Pancreas (tissue), 10 donors: ENCODE measurements around the gene CUTA. TPM values are rescaled to one million over a fixed set of nuclear protein-coding genes. Genes with fewer than 3 reads are reported as not detected.
"Not testable (repeated sequence)": the region's sequence is repeated elsewhere in the genome, so short reads cannot be mapped to it uniquely, and the experiment has no call there.

ENCODE experiments used
- ATAC-seq, 4 donors: fragments of 200-7000 bp; cut with Tn5 transposase; one replicate each; pipeline versions ENCODE4 v1.8.0 to v1.9.1; 2020; ENCODE audit warnings: mild to moderate bottlenecking in 4 of 4, moderate library complexity in 4 of 4
- DNase-seq, 6 donors: peaks; one replicate each; pipeline ENCODE4 v3.0.0-alpha.2; 2020
- FAIRE-seq: peaks from 2 replicates; lab custom pipeline; 2012; peaks lifted over from hg19 to GRCh38; lab: Jason Lieb, UNC
- H3K27ac ChIP-seq, 4 donors: fragments of 200-600 bp; sonication (generic); 1 replicate in 3 of 4; 2 replicates in 1 of 4; pipeline versions ENCODE4 v1.5.0 to v1.8.0; 2020
- H3K27me3 ChIP-seq, 4 donors: fragments of 200-600 bp; one replicate each; pipeline ENCODE4 v1.8.0; 2021
- H3K36me3 ChIP-seq, 3 donors: fragments of 200-600 bp; sonication (generic) in 1 of 3; one replicate each; pipeline versions ENCODE4 v1.5.0 to v1.8.0; 2020 to 2021
- H3K4me1 ChIP-seq, 3 donors: fragments of 200-600 bp; one replicate each; pipeline ENCODE4 v1.8.0; 2021
- H3K4me3 ChIP-seq, 4 donors: fragments of 200-600 bp; sonication (generic) in 2 of 4; one replicate each; pipeline versions ENCODE4 v1.5.0 to v1.8.0; 2020 to 2021
- H3K9me3 ChIP-seq, 4 donors: fragments of 200-600 bp; one replicate each; pipeline ENCODE4 v1.8.0; 2021
- WGBS, 2 donors: extraction: QIAGEN DNeasy Blood & Tissue Kit; methylation state at CpG; one replicate each; pipeline ENCODE4 v1.1.7; 2013; 5-methylcytosine and 5-hydroxymethylcytosine counted together
- intact Hi-C, 3 donors: fragments of 100-400 bp; cut with DNase I; formaldehyde crosslinking; loops; one replicate each; pipeline versions ENCODE4 v1.11.1 to v1.14.2; 2022
- microRNA-seq, 2 donors: library from miRNA; unstranded; fragments of <30 nt; microRNA quantifications; one replicate each; pipeline versions ENCODE4 to v1.1.0, GENCODE V29; 2019 to 2020
- polyA plus RNA-seq, 2 donors: library from polyadenylated mRNA; stranded (reverse); fragments of 200-250 nt; gene quantifications; one replicate each; pipeline ENCODE4 v1.2.3, GENCODE V29; 2013
- total RNA-seq, 6 donors: library from RNA; stranded (reverse); fragmentation: NEBNext Ultra II Directional in 4 of 6; extraction: Animal tissue kit (Norgen Biotek cat#: 25700) in 4 of 6; gene quantifications; one replicate each; pipeline versions ENCODE4 v1.2.1 to v1.2.4, GENCODE V29; 2021 to 2023
- TF ChIP-seq, protein P1 (sequence below), 4 donors: fragments of 200-600 bp; sonication (generic) in 3 of 4; IDR thresholded peaks; one replicate each; pipeline versions ENCODE4 v1.5.0 to v1.8.0; 2021; ENCODE audit warnings: antibody characterized with exemption in 4 of 4
- donor health status: healthy with polysubstance abuse.
- donor health status: DM: no; HTN: no; CAD: no; lungs with moderate emphysema.
- donor health status: DM: no; HTN: no; CAD: no.
- donor health status: control.
- donor health status: control.
- donor health status: Bipolar disorder and iron deficiency.
- donor health status: DM: yes; HTN: yes; CAD: no.
- donor health status: DM: no; HTN: no; CAD: no.
- donor health status: DM: no; HTN: no; CAD: no.
- donor health status: DM: yes; HTN: yes; CAD: no.

CUTA gene
- total and polyA plus RNA-seq, 8 donors, result 65.0 to 204 (median 83.7) TPM

DNA sequence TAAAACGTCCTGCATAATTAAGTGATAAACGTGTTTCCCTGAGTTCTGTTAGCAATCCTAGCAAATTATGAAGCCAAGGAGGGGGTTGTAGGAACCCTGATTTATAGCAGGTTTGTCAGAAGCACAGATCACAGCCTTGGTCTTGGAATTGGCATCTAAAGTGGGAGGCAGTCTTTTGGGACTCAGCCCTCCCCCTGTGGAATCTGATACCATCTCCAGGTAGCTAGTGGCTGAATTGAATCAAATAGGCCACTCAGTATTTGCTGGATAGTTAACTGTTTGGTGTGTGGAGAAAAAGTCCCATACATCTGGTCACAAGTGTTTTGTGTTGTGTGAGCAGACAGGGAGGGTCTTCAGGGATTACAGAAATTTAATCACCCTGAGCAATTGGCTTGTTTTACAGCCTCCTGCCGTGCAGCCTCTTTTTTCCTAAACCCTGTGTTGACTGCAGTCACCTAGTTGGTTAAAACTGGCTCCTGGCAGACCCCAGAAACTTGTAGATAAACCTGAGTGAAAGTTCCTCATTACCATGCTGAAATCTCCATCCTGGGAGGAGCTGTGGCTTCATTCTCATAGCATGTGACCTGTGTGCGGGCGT, 45.3 kb downstream of the CUTA start:
- Histone ChIP-seq H3K27me3 (no peaks in the 10 kb centered on the region), H3K4me1 (peaks cover 0 to 7% (median 0%) of the 10 kb centered on the region in 3 donors), H3K9me3 (no peaks in the 10 kb centered on the region), H3K4me3 (no peak overlapping the region), H3K27ac (no peak overlapping the region), H3K36me3 (no peaks in the 10 kb centered on the region)
- intact Hi-C loops, result no loop called here
- FAIRE-seq, result no peak
- TF ChIP-seq, protein P1, sequence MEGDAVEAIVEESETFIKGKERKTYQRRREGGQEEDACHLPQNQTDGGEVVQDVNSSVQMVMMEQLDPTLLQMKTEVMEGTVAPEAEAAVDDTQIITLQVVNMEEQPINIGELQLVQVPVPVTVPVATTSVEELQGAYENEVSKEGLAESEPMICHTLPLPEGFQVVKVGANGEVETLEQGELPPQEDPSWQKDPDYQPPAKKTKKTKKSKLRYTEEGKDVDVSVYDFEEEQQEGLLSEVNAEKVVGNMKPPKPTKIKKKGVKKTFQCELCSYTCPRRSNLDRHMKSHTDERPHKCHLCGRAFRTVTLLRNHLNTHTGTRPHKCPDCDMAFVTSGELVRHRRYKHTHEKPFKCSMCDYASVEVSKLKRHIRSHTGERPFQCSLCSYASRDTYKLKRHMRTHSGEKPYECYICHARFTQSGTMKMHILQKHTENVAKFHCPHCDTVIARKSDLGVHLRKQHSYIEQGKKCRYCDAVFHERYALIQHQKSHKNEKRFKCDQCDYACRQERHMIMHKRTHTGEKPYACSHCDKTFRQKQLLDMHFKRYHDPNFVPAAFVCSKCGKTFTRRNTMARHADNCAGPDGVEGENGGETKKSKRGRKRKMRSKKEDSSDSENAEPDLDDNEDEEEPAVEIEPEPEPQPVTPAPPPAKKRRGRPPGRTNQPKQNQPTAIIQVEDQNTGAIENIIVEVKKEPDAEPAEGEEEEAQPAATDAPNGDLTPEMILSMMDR (IDR thresholded peaks at IDR 0.05), result no peak
- WGBS, 2 donors, result 40 to 49% methylated on average over 5 of the region's 5 CpGs
- ATAC-seq, result no peak
- no peak for DNase-seq

DNA sequence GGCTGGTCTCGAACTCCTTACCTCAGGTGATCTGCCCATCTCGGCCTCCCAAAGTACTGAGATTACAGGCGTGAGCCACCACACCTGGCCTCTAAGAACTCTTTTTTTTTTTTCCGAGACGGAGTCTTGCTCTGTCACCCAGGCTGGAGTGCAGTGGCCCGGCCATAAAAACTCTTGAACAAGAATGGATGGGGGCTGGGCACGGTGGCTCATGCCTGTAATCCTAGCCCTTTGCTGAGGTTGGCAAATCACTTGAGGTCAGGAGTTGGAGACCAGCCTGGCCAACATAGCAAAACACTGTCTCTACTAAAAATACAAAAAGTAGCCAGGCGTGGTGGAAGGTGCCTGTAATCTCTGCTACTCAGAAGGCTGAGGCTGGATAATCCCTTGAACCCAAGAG, 46.0 kb downstream of the CUTA start:
- FAIRE-seq, DNase-seq, intact Hi-C loops, H3K36me3 ChIP-seq, ATAC-seq, H3K9me3 ChIP-seq, H3K27me3 ChIP-seq, H3K4me1 ChIP-seq, H3K27ac ChIP-seq, H3K4me3 ChIP-seq: not testable (repeated sequence)
- 83 to 88% methylated on average over 8 of the region's 8 CpGs for WGBS, 2 donors

DNA sequence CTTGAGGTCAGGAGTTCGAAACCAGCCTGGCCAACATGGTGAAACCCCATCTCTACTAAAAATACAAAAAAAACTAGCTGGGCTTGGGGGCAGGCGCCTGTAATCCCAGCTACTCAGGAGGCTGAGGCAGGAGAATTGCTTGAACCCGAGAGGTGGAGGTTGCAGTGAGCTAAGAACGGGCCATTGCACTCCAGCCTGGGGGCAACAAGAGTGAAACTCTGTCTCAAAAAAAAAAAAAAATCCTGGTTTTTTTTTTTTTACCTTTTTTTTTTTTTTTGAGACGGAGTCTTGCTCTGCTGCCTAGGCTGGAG, 50.2 kb downstream of the CUTA start:
- H3K9me3 ChIP-seq, intact Hi-C loops, H3K4me3 ChIP-seq, FAIRE-seq, H3K27ac ChIP-seq, H3K36me3 ChIP-seq, H3K4me1 ChIP-seq, DNase-seq, ATAC-seq, H3K27me3 ChIP-seq: not testable (repeated sequence)
- 82 to 87% methylated on average over 5 of the region's 5 CpGs for WGBS, 2 donors

DNA sequence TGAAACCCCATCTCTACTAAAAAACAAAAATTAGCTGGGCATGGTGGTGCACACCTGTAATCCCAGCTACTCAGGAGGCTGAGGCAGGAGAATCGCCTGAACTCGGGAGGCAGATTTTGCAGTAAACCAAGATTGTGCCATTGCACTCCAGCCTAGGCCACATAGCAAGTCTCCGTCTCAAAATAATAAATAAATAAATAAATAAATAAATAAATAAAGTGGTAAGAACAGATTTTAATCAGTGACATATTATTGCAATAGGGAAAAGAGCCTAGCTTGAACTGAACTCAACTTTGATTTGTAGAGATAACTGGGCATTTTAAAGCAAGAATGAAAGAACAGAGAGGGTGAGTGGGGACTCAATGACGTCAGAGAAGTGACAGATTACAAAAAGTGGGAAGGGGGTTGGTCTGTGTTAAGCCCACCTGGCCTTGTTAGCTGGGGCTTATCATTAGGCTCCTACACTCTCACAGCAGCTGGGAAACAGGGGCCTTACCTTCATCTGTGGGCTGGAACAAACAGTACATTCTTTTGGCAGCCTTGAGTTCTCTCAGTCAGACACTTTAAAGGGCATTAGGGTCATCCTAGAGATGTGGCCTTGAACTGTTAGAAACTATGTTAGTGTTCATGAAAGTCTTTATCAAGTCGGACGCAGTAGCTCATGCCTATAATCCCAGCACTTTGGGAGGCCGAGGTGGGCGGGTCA, 50.7 kb downstream of the CUTA start:
- Histone ChIP-seq H3K27me3 (no peaks in the 10 kb centered on the region), H3K36me3 (no peaks in the 10 kb centered on the region), H3K9me3 (no peaks in the 10 kb centered on the region), H3K27ac (no peak overlapping the region), H3K4me1 (no peaks in the 10 kb centered on the region), H3K4me3 (no peak overlapping the region)
- intact Hi-C loops, result no loop called here
- TF ChIP-seq, protein P1 (IDR thresholded peaks at IDR 0.05), result no peak
- no peak for ATAC-seq
- FAIRE-seq, result no peak
- DNase-seq, result no peak
- 69 to 72% methylated on average over 8 of the region's 8 CpGs for WGBS, 2 donors

Small RNAs within 50 kb of the gene (microRNA-seq; reads per million reads assigned to microRNA genes)
- 0 reads per million in 2 donors for gene MIR5004

Other genes with a start within 250 kb of the CUTA start
- gene COL11A2, start 225.6 kb downstream of the CUTA start, total RNA-seq, result under 1 TPM; 0.15 to 0.75 (median 0.36) TPM
- 1 to 10 TPM; 2.9 to 3.1 TPM for gene COL11A2, start 225.6 kb downstream of the CUTA start, polyA plus RNA-seq
- gene RXRB, start 217.4 kb downstream of the CUTA start, total RNA-seq, result 10 to 100 TPM; 20.1 to 30.9 (median 21.9) TPM
- gene RXRB, start 217.4 kb downstream of the CUTA start, polyA plus RNA-seq, result 10 to 100 TPM; 48.8 to 68.3 TPM
- 10 to 100 TPM; 41.6 to 87.5 (median 64.5) TPM for gene SLC39A7, start 217.2 kb downstream of the CUTA start, total RNA-seq
- gene SLC39A7, start 217.2 kb downstream of the CUTA start, polyA plus RNA-seq, result 100 to 1,000 TPM in 1 of 2 donors, 10 to 100 TPM in 1; 53.9 to 111 TPM
- 10 to 100 TPM; 20.9 to 47.3 (median 31.4) TPM for gene HSD17B8, start 213.5 kb downstream of the CUTA start, total RNA-seq
- 10 to 100 TPM; 36.2 to 47.4 TPM for gene HSD17B8, start 213.5 kb downstream of the CUTA start, polyA plus RNA-seq
- 10 to 100 TPM; 15.0 to 28.0 (median 20.1) TPM for gene RING1, start 209.6 kb downstream of the CUTA start, total RNA-seq
- gene RING1, start 209.6 kb downstream of the CUTA start, polyA plus RNA-seq, result 10 to 100 TPM; 47.4 to 57.6 TPM
- gene VPS52, start 146.2 kb downstream of the CUTA start, total RNA-seq, result 10 to 100 TPM; 23.2 to 37.5 (median 24.8) TPM
- 10 to 100 TPM; 50.1 to 62.2 TPM for gene VPS52, start 146.2 kb downstream of the CUTA start, polyA plus RNA-seq
- 1,000 to 10,000 TPM; 1,052 to 2,464 (median 1,700) TPM for gene RPS18, start 146.0 kb downstream of the CUTA start, total RNA-seq
- gene RPS18, start 146.0 kb downstream of the CUTA start, polyA plus RNA-seq, result 1,000 to 10,000 TPM; 2,817 to 3,510 TPM
- 1 to 10 TPM; 2.1 to 5.4 (median 2.6) TPM for gene B3GALT4, start 141.0 kb downstream of the CUTA start, total RNA-seq
- gene B3GALT4, start 141.0 kb downstream of the CUTA start, polyA plus RNA-seq, result 1 to 10 TPM; 5.6 to 8.7 TPM
- 10 to 100 TPM; 17.7 to 28.8 (median 26.2) TPM for gene WDR46, start 128.9 kb downstream of the CUTA start, total RNA-seq
- gene WDR46, start 128.9 kb downstream of the CUTA start, polyA plus RNA-seq, result 10 to 100 TPM; 90.1 to 96.8 TPM
- gene PFDN6, start 128.5 kb downstream of the CUTA start, total RNA-seq, result 10 to 100 TPM in 5 of 6 donors, 1 to 10 TPM in 1; 9.7 to 19.9 (median 19.0) TPM
- gene PFDN6, start 128.5 kb downstream of the CUTA start, polyA plus RNA-seq, result 100 to 1,000 TPM in 1 of 2 donors, 10 to 100 TPM in 1; 76.2 to 119 TPM
- 10 to 100 TPM; 24.5 to 70.8 (median 30.2) TPM for gene RGL2, start 119.2 kb downstream of the CUTA start, total RNA-seq
- gene RGL2, start 119.2 kb downstream of the CUTA start, polyA plus RNA-seq, result 100 to 1,000 TPM in 1 of 2 donors, 10 to 100 TPM in 1; 87.3 to 121 TPM
- 100 to 1,000 TPM in 2 of 6 donors, 10 to 100 TPM in 4; 31.0 to 152 (median 41.2) TPM for gene TAPBP, start 104.0 kb downstream of the CUTA start, total RNA-seq
- 10 to 100 TPM; 28.0 to 60.6 TPM for gene TAPBP, start 104.0 kb downstream of the CUTA start, polyA plus RNA-seq
- 10 to 100 TPM in 2 of 6 donors, 1 to 10 TPM in 4; 6.7 to 13.1 (median 9.3) TPM for gene ZBTB22, start 100.4 kb downstream of the CUTA start, total RNA-seq
- 10 to 100 TPM; 10.8 to 14.3 TPM for gene ZBTB22, start 100.4 kb downstream of the CUTA start, polyA plus RNA-seq
- 10 to 100 TPM; 12.9 to 22.5 (median 15.6) TPM for gene DAXX, start 95.1 kb downstream of the CUTA start, total RNA-seq
- gene DAXX, start 95.1 kb downstream of the CUTA start, polyA plus RNA-seq, result 10 to 100 TPM; 18.1 to 24.6 TPM
- 1 to 10 TPM in 1 of 6 donors, under 1 TPM in 5; 0.14 to 1.5 (median 0.52) TPM for gene KIFC1, start 26.3 kb downstream of the CUTA start, total RNA-seq
- gene KIFC1, start 26.3 kb downstream of the CUTA start, polyA plus RNA-seq, result under 1 TPM; 0.19 to 0.42 TPM
- gene PHF1, start 7.1 kb downstream of the CUTA start, total RNA-seq, result 10 to 100 TPM; 28.5 to 68.0 (median 47.2) TPM
- gene PHF1, start 7.1 kb downstream of the CUTA start, polyA plus RNA-seq, result 100 to 1,000 TPM; 143 to 192 TPM
- gene SYNGAP1, start 2.0 kb upstream of the CUTA start, total RNA-seq, result 10 to 100 TPM in 1 of 6 donors, 1 to 10 TPM in 5; 4.6 to 11.0 (median 5.6) TPM
- 10 to 100 TPM in 1 of 2 donors, 1 to 10 TPM in 1; 8.3 to 16.4 TPM for gene SYNGAP1, start 2.0 kb upstream of the CUTA start, polyA plus RNA-seq
- 1 to 10 TPM; 1.7 to 4.7 (median 3.6) TPM for gene ZBTB9, start 36.5 kb upstream of the CUTA start, total RNA-seq
- 1 to 10 TPM; 1.7 to 3.6 TPM for gene ZBTB9, start 36.5 kb upstream of the CUTA start, polyA plus RNA-seq
- gene BAK1, start 162.2 kb upstream of the CUTA start, total RNA-seq, result 10 to 100 TPM in 1 of 6 donors, 1 to 10 TPM in 5; 5.6 to 11.2 (median 6.9) TPM
- 1 to 10 TPM; 7.2 to 7.7 TPM for gene BAK1, start 162.2 kb upstream of the CUTA start, polyA plus RNA-seq
- gene ITPR3, start 203.2 kb upstream of the CUTA start, total RNA-seq, result 10 to 100 TPM in 5 of 6 donors, 1 to 10 TPM in 1; 9.1 to 20.3 (median 11.4) TPM
- gene ITPR3, start 203.2 kb upstream of the CUTA start, polyA plus RNA-seq, result 10 to 100 TPM; 13.7 to 15.3 TPM